C4-2B (cell line): Measurements from ENCODE around the gene SIL1.

ENCODE experiments used
- ZFX ChIP-seq: fragments of 450-650 bp; IDR thresholded peaks from 2 replicates; pipeline ENCODE4 v1.6.1; 2017
- TF ChIP-seq, protein P1 (sequence below): fragments of 450-650 bp; conservative IDR thresholded peaks from 2 replicates; pipeline ENCODE4 v1.5.1; 2017; ENCODE audit warnings: mild to moderate bottlenecking

DNA sequence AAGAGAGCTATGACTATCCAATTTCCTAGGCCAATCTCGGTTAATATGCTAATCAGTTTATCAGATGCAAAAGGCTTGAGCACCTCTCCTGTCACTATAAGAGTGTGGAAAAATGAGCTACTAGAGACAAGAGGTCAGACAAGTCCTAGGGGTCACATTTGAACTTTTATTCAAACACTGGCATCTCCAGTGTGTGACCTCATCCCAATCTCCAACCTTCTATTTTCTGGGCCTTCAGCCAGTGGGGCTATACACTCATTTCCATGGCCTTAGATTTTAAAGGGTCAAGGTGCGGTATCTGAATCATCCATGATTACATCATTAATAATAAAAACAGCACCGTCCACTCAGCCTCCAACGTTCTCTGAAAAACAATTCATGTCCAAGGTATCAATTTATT is 183.4 kb downstream of the SIL1 start:
- TF ChIP-seq, protein P1, sequence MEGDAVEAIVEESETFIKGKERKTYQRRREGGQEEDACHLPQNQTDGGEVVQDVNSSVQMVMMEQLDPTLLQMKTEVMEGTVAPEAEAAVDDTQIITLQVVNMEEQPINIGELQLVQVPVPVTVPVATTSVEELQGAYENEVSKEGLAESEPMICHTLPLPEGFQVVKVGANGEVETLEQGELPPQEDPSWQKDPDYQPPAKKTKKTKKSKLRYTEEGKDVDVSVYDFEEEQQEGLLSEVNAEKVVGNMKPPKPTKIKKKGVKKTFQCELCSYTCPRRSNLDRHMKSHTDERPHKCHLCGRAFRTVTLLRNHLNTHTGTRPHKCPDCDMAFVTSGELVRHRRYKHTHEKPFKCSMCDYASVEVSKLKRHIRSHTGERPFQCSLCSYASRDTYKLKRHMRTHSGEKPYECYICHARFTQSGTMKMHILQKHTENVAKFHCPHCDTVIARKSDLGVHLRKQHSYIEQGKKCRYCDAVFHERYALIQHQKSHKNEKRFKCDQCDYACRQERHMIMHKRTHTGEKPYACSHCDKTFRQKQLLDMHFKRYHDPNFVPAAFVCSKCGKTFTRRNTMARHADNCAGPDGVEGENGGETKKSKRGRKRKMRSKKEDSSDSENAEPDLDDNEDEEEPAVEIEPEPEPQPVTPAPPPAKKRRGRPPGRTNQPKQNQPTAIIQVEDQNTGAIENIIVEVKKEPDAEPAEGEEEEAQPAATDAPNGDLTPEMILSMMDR = no peak
- no peak for TF ChIP-seq ZFX
